ENCODE results near the gene DENND1A.
"Not testable (repeated sequence)": the region's sequence is repeated elsewhere in the genome, so short reads cannot be mapped to it uniquely, and the experiment has no call there.

The DENND1A gene

DNA sequence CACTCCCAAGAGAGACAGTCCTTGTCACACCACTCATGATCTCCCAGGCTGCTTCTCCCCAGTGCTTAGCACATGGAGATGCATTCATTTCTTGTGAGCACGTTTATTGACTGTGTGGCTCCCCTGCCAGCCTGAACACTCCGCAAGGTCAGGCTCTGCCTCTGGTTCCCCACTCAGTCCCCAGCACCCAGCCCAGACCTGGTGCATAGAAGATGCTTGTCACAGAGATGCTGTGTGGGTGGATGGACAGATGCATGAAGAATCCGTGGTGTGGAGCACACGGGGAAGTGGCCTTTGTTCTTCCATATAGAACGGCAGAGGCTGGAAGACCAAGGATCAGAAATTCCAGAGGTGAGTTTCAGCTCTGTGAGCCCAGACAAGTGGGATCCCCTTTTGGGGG, 587.7 kb downstream of the DENND1A start:
- no peak for DNase-seq

DNA sequence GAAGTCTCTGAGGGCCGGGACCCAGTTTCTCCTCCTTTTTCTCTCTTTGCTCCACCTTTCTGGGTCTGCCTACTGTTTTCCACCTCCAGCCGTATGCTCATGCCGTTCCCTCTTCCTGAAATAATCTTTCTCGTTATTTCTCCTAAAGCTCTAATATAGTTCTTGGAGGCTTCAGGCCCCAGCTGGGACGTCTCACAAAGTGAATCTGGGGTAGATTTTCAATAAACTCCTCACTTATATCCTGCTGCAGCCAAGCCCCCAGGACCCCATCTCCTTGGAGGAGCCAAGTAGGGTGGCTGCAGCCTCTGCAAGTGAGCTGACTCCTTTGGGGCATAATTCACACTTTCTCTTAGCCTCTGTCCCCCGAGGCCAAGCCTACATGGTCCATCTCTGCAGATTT, 588.1 kb downstream of the DENND1A start:
- no peak for DNase-seq

DNA sequence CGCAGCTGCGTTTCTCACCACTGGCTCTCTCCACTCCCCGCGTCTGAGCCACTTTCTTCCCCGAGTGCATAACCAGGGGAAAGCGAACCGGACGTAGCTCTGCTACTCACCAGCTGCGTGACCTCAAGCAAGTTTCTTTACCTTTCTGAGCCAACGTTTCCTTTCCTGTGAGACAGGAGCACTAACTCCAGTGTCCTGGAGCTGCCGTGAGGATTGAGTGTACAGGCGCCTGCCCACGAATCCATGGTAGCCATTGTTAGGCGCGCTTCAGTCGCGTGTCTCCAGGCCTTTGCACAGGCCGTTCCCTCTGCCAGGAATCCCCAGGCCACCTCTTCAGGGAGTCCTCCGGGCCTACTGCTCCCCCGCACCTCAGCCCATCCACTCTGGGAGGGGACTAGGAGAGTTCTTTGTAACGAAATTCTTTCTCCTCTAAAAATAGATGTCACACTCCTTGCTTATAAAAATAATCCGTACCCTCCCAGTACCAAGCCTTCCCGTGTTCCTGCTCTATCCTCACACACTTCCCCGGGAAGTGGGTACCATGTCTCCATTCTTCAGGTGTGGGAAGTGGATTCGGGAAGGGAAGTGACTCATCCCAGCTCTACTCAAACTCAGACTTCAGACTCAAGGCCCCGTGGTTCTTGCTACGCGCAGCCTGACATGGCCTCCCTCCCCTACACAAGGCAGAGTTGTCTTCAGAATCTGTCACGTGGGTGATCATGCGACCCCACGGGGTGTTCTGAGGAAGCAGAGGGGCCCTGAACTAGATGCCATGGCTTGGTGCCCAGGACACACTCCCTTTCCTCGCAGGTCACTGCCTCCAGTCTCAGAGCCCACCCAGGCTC, 590.0 kb downstream of the DENND1A start:
- DNase-seq: no peak

DNA sequence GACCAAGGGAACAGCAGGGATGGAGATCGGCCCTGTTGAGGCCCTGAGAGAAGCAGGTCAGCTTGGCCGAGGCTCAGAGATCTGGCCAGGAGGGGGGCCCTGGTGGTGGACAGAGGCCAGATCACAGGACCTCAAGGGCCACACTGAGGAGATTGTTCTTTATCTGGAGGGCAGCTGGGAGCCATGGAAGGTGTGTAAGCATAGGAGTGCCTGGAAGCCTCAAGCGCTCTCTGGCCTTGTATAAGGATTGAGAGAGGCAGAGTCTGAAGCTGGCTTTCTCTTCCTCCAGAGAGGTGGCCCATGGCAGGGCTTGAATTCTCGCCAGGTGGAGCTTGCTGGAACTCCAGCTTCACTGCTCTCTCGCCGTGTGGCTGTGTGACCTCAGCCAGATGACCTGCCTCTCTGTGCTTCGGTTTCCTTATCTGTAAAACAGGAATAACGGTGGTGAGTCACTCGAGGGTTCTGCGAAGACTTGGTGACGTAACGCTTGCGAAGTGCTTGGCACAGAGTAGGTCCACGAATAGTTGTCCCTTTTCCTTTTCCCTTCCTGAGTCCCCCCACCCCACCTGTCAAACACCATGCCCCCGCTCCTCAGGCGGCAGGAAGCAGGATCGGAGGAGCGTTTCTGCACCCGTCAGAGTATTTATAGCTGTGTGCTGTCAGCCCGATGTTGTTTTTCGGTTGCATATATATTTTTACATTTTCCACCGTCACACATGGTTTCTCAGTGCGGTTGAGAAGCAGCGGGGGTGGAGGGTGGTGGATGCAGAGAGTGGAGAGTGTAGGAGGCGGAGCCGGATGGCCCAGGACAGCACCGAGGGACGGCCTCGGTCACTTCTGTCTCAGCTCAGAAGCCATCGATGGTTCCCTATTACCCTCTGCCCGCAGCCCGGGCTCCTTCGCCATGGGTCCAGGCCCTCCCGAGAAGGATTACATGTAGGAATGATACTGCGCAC, 590.9 kb downstream of the DENND1A start:
- no peak for DNase-seq

DNA sequence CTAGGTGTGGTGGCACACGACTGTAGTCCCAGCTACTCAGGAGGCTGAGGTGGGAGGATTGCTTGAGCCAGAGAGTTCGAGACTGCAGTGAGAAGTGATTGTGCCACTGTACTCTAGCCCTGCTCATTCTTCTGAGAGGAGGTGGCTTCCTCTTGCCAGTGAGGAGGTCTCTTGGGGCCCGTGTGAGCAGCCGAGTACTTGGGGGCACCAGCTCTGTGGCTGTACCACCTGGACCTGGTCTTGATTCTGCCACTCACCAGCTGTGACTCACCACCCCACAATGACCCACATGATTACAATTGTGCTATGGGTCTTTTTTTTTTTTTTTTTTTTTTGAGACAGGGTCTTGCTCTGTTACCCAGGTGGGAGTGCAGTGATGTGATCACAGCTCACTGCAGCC, 592.0 kb downstream of the DENND1A start:
- no peak for DNase-seq

DNA sequence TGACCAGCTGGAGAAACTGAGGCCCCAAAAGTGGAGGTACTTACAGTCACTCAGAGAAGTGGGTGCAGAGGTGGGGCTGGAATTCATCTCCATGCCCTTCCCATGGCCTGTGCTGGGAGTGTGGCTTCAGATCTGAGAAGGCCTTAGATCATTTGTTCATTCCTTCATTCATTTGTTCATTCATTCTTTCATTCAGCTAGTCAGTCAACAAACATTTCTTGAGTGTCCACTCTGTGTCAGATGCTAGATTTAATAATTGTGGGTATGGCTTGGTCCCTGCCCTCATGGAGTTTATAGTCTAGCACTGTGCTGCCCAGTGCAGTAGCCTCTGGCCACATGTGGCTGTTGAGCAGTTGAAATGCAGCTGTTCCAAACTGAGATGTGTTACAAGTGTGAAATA, 593.0 kb downstream of the DENND1A start:
- no peak for DNase-seq

DNA sequence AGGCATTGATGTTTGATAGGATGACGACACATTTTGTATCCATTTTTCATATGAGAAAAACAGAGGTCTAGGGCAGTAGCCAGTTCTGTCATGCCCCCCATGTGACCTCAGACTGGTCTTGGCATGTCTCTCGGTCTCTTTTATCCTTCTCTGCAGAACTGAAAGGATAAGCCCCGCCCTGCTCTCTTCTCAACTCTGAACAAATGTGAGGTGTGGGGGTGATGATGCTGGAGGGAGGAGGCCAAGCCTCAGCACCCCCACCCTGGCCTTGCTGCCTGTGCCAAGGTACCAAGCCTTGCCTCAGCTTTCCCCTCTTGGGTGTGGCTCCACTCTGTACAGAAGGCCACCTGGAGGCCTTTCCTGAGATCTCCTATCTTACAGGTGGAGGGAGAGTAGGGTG, 593.5 kb downstream of the DENND1A start:
- no peak for DNase-seq

DNA sequence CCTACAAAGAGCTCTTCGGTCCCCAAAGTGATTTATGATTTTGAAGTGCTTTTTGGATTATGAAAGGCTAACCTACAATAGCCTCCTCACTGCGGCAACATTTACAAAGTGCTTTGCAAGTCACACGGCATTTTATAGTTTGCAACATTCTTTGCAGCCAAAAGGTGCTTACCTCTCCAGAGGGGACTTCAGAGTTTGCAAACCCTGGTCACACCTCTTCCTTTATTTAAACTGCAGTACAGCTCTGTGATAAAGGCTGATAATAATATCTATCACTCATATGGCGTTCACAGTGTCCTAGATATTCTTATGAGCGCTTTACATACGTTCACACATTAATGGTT, 594.0 kb downstream of the DENND1A start:
- no peak for DNase-seq

DNA sequence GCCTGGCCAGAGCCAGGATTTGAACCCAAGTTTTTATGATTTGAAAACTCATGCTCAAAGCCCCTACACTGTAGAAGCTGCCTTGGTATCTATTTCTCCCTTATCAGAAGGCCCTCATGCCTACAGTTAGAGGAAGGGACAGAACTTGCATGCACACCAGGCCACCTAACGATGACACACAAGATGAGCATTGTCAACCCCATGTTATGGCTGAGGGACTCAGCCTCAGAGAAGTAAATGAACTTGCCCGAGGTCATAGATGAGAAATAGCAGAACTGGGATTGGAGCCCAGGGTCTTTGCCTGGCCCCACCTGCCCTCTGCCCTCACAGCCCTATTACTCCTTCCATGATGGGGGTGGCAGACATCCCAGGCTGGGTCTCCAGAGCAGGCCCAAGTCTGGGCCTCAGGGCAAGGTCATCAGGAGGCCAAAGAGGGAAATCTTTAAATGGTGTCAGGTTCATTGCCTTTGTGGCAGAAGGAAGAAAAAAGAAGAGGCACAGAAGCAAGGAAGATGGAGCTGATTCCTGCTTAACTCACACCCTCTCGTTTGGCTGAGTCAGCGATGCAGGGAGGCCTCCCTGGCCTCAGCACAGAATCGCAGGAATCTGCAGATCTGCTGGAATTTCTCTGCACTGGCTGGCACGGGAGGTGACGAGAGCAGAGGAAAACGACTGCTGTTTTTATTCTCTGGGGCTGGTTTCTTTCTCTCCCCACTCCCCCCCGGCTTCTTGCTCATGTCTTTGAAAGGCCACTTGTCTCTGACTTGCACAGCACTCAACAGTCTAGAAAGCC, 594.5 kb downstream of the DENND1A start:
- no peak for DNase-seq

DNA sequence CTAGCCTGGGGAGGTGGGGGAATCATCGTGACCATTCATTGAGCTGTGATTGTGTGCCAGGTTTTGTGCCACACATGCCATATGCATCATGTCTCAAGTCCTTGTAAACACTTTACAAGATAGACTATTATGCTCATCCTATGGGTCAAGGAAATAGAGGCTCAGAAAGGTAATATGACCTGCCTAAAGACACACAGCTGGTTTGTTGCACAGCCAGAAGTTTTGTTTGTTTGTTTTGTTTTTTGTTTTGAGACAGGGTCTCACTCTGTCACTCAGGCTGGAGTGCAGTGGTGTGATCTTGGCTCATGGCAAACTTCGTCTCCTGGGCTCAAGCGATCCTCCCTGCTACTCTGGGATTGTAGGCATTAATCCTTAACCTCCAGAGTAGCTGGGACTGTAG, 595.3 kb downstream of the DENND1A start:
- DNase-seq: no peak

DNA sequence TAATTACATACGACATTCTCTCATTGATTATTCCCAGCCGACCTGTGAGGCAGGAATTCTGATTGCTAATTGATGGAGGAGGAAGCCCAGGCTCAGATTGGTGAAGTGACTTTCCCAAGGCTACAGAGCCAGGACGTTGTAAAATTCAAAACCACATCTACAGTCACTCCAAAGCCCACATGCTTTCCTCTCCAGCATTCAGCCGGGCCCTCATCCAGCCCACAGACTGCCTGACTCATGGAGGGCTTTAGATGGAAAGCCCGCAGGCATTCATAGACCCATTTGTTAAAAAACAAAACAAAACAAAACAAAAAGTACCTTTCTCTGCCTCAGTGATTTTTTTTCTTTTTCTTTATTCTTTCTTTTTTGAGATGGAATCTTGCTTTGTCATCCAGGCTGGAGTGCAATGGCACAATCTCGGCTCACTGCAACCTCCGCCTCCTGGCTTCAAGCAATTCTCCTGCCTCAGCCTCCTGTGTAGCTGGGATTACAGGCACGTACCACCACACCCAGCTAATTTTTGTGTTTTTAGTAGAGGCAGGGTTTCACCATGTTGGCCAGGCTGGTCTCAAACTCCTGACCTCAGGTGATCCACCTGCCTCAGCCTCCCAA, 596.8 kb downstream of the DENND1A start:
- DNase-seq: not testable (repeated sequence)

DNA sequence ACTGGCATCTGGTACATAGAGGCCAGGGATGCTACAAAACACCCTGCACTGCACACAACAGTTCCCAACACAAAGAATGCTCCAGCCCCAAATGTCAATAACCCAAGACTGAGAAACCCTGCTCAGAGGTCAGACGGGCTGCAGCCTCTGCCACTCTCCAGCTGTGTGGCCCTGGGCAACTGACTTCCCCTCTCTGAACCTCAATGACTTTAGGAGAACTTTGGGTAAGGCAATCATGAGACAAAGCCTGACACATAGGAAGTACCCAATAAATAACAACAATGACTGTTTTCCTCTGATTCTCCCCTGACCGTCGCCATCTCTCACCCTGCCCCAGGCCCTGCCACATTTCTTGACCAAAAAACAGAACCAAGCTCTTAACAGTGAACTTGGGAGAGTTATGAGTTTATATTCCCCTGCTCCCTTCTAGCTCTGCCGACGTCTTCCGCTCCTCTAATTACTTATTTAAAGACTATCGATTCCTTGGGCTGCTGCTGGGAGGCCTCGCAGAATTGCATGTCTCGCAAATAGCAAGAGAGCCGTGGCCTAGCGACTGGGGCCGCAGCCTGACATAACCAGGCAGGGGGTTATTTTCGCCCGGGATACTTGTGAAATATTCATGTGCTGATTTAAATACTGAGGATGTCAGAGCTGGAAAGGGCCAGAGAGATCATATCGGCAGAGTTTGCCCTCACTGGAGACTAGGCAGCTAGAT, 598.4 kb downstream of the DENND1A start:
- DNase-seq: no peak

Measured in KG1 (cell line).